Iris pigment epithelial cell (primary cell): ENCODE data around the gene ADGRB3.

Experiments used
- DNase-seq: peaks from one replicate; pipeline ENCODE4 v3.0.0-alpha.2; 2011; ENCODE audit warnings: low read depth

ADGRB3 gene

GRCh38 chr6:69339163-69339550, 704.1 kb downstream of the ADGRB3 start:
- DNase-seq = no peak

DNA sequence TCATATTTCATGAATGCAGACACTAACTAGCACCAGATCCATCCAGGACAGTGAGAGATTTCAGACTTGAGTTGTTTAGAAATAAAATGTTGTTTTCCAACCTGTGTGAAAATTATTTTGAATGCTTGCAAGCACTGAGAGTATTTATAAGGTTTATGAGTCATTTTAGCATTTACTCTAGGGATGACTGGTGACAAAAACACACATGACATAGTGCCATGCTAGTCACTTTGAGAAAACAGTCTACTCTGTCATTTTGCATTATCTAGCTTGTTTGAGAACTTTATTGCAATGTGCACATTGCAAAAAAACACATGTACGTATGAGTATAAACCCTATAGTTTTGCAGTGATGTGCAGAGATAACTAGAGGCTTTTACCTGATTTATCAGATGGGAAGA, 705.1 kb downstream of the ADGRB3 start:
- DNase-seq = no peak

DNA sequence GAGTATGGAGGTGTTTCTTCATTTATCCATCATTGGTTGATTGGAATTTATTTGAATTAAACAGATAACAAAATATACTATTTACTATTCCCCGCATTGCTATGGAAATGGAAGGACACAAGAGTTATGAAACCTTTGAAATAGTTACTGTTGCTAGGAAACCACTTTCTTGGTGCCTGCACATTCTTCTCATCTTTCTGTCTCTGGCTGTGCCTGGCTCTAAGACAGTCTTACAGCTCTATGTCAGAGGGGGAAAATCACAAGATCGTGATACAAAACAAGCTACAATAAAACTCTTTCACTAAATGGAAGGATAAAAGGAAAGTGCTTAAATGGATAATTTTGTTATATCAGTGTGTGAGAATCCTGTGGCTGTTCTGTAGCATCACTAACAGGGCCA, 708.8 kb downstream of the ADGRB3 start:
- no peak for DNase-seq

DNA sequence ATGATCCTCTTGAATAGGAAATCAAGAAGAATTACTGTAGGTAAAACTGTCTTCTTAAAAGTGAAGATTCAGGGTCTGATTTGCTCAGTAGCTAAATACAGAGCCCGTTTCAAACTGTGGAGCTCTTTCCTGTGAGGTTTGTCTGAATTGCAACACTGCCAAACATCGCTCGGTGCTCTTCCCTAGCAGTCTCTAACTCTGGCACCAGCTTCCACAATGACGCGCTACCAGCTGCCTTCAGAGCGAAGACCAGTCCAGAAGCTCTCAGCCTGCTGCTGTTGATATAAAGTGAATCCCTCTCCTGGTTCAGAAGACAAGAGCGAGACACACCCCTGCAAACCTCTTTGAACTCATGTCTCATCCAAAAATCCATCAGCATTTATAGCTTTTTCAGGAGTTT, 714.7 kb downstream of the ADGRB3 start:
- no peak for DNase-seq

GRCh38 chr6:69362209-69362608, 727.1 kb downstream of the ADGRB3 start:
- DNase-seq = no peak

- no peak for DNase-seq
Measured at GRCh38 chr6:69366831-69367230, 731.7 kb downstream of the ADGRB3 start.

DNA sequence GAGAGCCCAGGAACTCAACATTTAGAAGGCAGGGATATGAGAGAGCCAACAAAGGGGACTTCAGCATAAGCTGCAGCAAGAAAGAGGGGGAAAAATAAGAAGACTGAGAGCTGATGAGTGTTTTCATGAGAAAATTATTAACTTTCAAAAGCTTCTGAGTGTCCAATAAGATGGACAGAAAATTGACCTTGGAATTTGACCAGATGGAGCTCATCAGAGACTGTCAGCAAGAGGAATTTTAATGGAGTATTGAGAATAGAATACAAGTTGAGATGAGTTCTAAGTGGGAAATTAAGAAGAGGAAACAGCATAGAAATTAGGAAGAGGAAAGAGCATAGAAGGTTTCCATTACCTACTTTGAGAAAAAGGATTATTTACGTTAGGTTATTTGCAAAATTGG, 733.5 kb downstream of the ADGRB3 start:
- no peak for DNase-seq

DNA sequence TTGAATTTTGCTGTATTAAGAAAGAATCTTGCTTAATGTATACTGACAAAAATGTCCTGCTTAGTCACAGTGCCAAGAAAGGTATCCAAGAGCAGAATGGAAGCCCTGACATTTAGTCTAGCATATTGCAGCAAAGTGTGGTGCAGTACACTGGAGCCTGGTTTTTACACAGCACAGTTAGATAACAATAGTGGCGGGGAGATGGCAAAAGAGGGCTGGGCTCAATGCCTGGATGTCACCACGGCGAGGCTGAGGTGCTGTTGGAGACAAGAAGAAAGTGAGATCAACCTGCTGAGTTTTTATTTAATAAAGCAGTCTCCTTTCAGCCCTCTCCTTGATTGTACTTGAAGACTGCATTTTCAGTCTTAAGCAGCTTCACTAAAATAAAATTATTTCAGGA, 735.7 kb downstream of the ADGRB3 start:
- no peak for DNase-seq

DNA sequence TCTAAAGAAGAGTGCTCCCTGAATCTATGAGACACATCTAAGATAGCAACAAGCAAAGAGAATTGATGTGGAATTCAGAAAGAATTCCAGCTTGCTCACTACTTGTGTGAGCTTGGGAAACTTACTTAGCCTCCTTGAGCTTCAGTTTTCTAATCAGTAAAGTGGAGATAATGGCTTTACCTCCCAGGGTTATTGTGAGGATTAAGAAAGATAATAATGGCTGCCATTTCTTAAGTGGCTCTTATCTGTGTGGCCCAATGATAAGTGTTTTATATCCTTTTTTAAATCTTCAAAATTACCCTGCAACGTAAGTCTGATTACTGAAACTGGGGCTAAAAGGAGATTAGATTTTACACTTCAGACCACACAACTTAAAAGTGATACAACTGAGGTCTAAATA, 743.2 kb downstream of the ADGRB3 start:
- DNase-seq = no peak

GRCh38 chr6:69379518-69379917, 744.4 kb downstream of the ADGRB3 start:
- DNase-seq = no peak

DNA sequence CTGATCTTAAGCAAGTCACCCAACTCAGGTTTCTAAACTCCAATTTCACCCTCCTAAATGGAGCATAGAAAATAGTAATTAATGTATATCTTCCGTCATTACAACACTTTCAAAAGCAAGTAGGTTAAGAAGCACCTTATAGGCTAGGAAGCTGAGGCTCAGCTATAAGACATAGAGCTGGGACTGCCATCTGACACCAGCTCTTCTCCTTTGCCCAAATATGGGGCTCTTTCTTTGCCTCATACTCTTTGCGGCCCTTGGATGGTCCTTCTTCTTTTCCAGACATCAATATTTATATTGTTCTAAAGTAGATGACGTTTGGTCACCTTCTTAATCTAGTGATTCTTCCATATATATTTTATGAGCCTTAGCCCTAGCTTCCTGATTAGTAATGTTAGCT, 748.5 kb downstream of the ADGRB3 start:
- no peak for DNase-seq

GRCh38 chr6:69386426-69386825, 751.3 kb downstream of the ADGRB3 start:
- DNase-seq = no peak

- no peak for DNase-seq
Measured at GRCh38 chr6:69390125-69390524, 755.0 kb downstream of the ADGRB3 start.

- no peak for DNase-seq
Measured at GRCh38 chr6:69391106-69391505, 756.0 kb downstream of the ADGRB3 start.

GRCh38 chr6:69392745-69393144, 757.7 kb downstream of the ADGRB3 start:
- DNase-seq = no peak

GRCh38 chr6:69398311-69398710, 763.2 kb downstream of the ADGRB3 start:
- DNase-seq = no peak

- DNase-seq = no peak
Measured at GRCh38 chr6:69398729-69399128, 763.6 kb downstream of the ADGRB3 start.

GRCh38 chr6:69408886-69409285, 773.8 kb downstream of the ADGRB3 start:
- no peak for DNase-seq

DNA sequence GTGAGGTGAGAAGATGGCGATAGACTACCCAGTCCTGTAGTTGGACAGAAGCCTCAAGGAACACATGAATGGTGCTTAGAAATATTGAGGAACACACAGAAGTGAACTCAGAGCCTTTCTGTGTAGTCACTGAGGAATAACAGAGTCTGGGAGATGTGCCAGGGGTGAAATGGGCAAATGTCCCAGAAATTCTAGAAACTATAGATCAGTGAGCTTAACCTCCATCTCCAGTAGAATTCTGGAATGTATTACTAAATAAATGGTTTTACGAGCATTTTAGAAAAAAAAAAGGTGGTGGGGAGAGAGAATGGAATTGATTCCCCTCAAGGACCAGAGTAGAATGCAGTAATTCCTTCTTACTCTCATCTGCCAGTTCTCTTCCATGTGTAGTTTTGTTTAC, 781.7 kb downstream of the ADGRB3 start:
- peak; percentile 17 for DNase-seq

GRCh38 chr6:69421269-69421668, 786.2 kb downstream of the ADGRB3 start:
- DNase-seq = no peak

DNA sequence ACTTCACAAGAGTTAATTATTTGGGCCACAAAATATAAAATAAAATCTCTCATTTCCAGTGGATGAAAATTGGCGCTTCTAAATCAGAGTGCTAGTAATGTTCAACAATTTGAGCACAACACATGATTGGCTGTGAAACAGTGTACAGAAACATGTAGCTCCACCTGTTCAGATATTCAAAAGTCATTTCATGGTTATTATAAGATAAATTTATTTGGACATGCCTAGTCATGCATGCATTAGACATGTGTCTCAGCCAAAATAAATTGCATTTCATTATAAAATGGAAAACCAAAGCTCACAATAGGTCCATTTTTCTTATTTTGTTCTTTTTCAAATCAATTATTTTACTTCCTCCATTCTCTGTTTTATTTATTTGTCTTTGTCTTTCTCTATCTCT, 786.9 kb downstream of the ADGRB3 start:
- DNase-seq = no peak

DNA sequence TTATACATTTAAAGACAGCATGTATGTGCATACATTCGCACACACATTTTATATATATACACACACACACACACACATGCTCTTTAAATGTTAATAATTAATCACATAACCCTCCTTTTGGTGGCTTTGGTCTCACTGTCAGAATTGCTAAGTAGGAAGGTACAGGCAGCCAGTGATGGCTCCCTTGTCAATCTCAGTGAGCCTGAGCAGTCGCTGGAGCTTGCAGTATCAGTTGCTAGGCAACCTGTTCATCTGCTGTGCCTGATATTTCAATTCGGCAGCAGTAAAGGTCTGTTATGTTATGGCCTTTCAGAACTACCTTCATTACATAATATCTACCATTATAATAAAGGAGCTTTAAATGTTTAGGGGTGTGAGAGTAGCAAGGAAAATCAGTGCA, 787.4 kb downstream of the ADGRB3 start:
- no peak for DNase-seq

GRCh38 chr6:69423785-69424184, 788.7 kb downstream of the ADGRB3 start:
- no peak for DNase-seq

DNA sequence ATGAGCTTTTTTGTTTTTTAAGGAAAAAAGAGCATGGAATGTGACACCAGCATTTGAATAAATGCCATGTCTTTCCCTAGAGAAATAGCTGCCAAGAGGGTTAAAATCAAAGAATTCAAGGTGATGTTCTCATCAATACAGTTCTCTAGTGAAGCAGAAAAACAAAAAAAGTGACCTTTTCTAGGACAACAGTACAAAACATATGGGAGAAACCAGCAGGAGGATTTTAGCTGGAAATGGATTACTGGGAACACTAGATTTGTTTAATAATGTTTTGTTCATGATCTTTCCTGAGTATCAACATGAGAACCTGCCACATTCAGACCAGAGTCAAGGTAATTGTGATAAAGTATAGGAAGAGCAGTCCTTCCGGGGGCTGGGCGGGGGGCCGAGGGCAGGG, 789.5 kb downstream of the ADGRB3 start:
- no peak for DNase-seq

DNA sequence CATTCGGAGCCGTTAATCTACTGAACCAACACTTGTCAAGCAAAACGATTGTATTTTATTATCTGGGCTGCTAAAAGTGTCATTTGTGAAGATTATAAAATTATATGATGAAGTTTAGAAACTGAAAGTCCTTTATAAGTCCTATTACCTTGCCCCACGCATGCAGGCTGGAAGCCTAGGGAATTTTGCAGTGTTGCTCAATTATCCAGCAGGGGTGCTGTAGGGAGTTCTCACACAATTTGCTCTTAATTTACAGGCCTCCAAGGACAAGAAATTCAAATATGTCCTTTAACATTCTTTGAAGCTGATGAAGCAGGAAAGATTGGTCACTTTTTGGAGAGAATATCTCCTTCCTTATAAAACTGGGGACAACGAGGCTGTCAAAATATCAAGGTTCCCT, 792.8 kb downstream of the ADGRB3 start:
- no peak for DNase-seq
